Measurements from ENCODE around the gene PRPS1.

GRCh38 chrX:107669885-107670628 is 41.7 kb downstream of the PRPS1 start:
- TF ChIP-seq CTCF (IDR thresholded peaks at IDR 0.05) (no peak), POLR2A (IDR thresholded peaks at IDR 0.05) (no peak)

All from prostate gland (tissue), 2 donors.